Memory B cell (primary cell): ENCODE measurements around the gene F11R.
"Not testable (repeated sequence)": the region's sequence is repeated elsewhere in the genome, so short reads cannot be mapped to it uniquely, and the experiment has no call there.

Source experiments
- ATAC-seq: fragments of 150-1000 bp; cut with Tn5 transposase; 2 replicates; pipeline ENCODE4 v1.10.0; 2021; ENCODE audit warnings: low read depth, mild to moderate bottlenecking, moderate library complexity
- DNase-seq, 2 donors: peaks; one replicate each; pipeline ENCODE4 v3.0.0; 2022; ENCODE audit warnings: low spot score in 2 of 2
- H3K27ac Mint-ChIP-seq: one replicate; pipeline ENCODE4 v1.8.0; 2022; ENCODE audit warnings: mild to moderate bottlenecking, moderate library complexity, mixed read lengths
- H3K27me3 Mint-ChIP-seq: one replicate; pipeline ENCODE4 v1.8.0; 2022; ENCODE audit warnings: mixed read lengths
- H3K36me3 Mint-ChIP-seq: one replicate; pipeline ENCODE4 v1.8.0; 2022; ENCODE audit warnings: mild to moderate bottlenecking, mixed read lengths
- H3K4me1 Mint-ChIP-seq: one replicate; pipeline ENCODE4 v1.8.0; 2022; ENCODE audit warnings: mixed read lengths
- H3K4me3 Mint-ChIP-seq: one replicate; pipeline ENCODE4 v1.8.0; 2022; ENCODE audit warnings: mild to moderate bottlenecking, moderate library complexity, mixed read lengths
- H3K9me3 Mint-ChIP-seq: one replicate; pipeline ENCODE4 v1.8.0; 2022; ENCODE audit warnings: mixed read lengths

The F11R gene

GRCh38 chr1:161020509-161021164 lies at the start of gene F11R:
Gene F11R, minus strand, starts transcription at chr1:161021152. Its CDS starts 79 bp downstream, at chr1:161021073.
- Mint-ChIP-seq H3K27ac (peak within 1 kb of the TSS; percentile 88), H3K4me3 (peak within 1 kb of the TSS; percentile 89), H3K9me3 (peaks cover 1% of the 10 kb centered on the region), H3K27me3 (no peaks in the 10 kb centered on the region), H3K4me1 (peaks cover 28% of the 10 kb centered on the region), H3K36me3 (peaks cover 3% of the 10 kb centered on the region)
- DNase-seq (peak in 1 of 2 donors; percentile 49), ATAC-seq (peak; percentile 34)

GRCh38 chr1:161069731-161070270 lies 48.8 kb upstream of the F11R start, which contains the start of gene ARHGAP30:
Gene ARHGAP30, minus strand, starts transcription at chr1:161069891. Its CDS starts 267 bp downstream, at chr1:161069624.
- Mint-ChIP-seq H3K36me3 (peaks cover 13% of the 10 kb centered on the region), H3K4me1 (peaks cover 43% of the 10 kb centered on the region), H3K27ac (peak within 1 kb of the TSS; percentile 95)

GRCh38 chr1:161069241-161069640 lies 48.3 kb upstream of the F11R start:
- peak overlapping the region; percentile 98 for H3K4me3 Mint-ChIP-seq
- H3K4me1 Mint-ChIP-seq, result peaks cover 49% of the 10 kb centered on the region
- DNase-seq (no peak), ATAC-seq (no peak)
- no peaks in the 10 kb centered on the region for H3K9me3 Mint-ChIP-seq
- H3K36me3 Mint-ChIP-seq, result peaks cover 17% of the 10 kb centered on the region
- H3K27me3 Mint-ChIP-seq, result no peaks in the 10 kb centered on the region
- peak overlapping the region; percentile 95 for H3K27ac Mint-ChIP-seq

More at GRCh38 chr1:161069731-161070270, 48.8 kb upstream of the F11R start, which contains the start of gene ARHGAP30:
- Mint-ChIP-seq H3K9me3 (no peaks in the 10 kb centered on the region), H3K27me3 (no peaks in the 10 kb centered on the region), H3K4me3 (peak within 1 kb of the TSS; percentile 98)
- DNase-seq, result peak; percentile 67 to 80
- ATAC-seq, result peak; percentile 81

- Mint-ChIP-seq H3K36me3 (peaks cover 19% of the 10 kb centered on the region), H3K27me3 (no peaks in the 10 kb centered on the region), H3K4me3 (peak overlapping the region; percentile 98), H3K4me1 (peaks cover 54% of the 10 kb centered on the region), H3K9me3 (no peaks in the 10 kb centered on the region), H3K27ac (peak overlapping the region; percentile 95)
- peak; percentile 68 for ATAC-seq
- DNase-seq, result peak; percentile 63 to 71
These were observed 47.6 kb upstream of the F11R start for GRCh38 chr1:161068306-161069234.

GRCh38 chr1:161066694-161067093 lies 45.7 kb upstream of the F11R start:
- DNase-seq (no peak), ATAC-seq (no peak)
- H3K4me3 Mint-ChIP-seq, result peak overlapping the region; percentile 98
- H3K4me1 Mint-ChIP-seq, result peaks cover 58% of the 10 kb centered on the region
- H3K36me3 Mint-ChIP-seq, result peaks cover 25% of the 10 kb centered on the region
- H3K27me3 Mint-ChIP-seq, result no peaks in the 10 kb centered on the region
- no peaks in the 10 kb centered on the region for H3K9me3 Mint-ChIP-seq
- H3K27ac Mint-ChIP-seq, result peak overlapping the region; percentile 95

GRCh38 chr1:161065681-161066080 lies 44.7 kb upstream of the F11R start:
- not testable (repeated sequence) for H3K9me3 Mint-ChIP-seq, DNase-seq, ATAC-seq, H3K27ac Mint-ChIP-seq, H3K4me3 Mint-ChIP-seq, H3K27me3 Mint-ChIP-seq
- Mint-ChIP-seq H3K36me3 (peaks cover 27% of the 10 kb centered on the region), H3K4me1 (peaks cover 58% of the 10 kb centered on the region)

- peaks cover 30% of the 10 kb centered on the region for H3K36me3 Mint-ChIP-seq
- ATAC-seq, DNase-seq, H3K27me3 Mint-ChIP-seq, H3K9me3 Mint-ChIP-seq: not testable (repeated sequence)
- H3K4me1 Mint-ChIP-seq, result peaks cover 52% of the 10 kb centered on the region
- peak overlapping the region; percentile 68 for H3K27ac Mint-ChIP-seq
- peak overlapping the region; percentile 41 for H3K4me3 Mint-ChIP-seq
These were observed 43.0 kb upstream of the F11R start for GRCh38 chr1:161063936-161064335.

- H3K9me3 Mint-ChIP-seq, result no peaks in the 10 kb centered on the region
- H3K27ac Mint-ChIP-seq, result no peak overlapping the region
- peaks cover 35% of the 10 kb centered on the region for H3K4me1 Mint-ChIP-seq
- H3K27me3 Mint-ChIP-seq, result no peaks in the 10 kb centered on the region
- DNase-seq (no peak), ATAC-seq (no peak)
- peaks cover 26% of the 10 kb centered on the region for H3K36me3 Mint-ChIP-seq
- H3K4me3 Mint-ChIP-seq, result no peak overlapping the region
These were observed 40.5 kb upstream of the F11R start for GRCh38 chr1:161061419-161061818.

- Mint-ChIP-seq H3K27me3 (no peaks in the 10 kb centered on the region), H3K4me3 (no peak overlapping the region), H3K9me3 (no peaks in the 10 kb centered on the region), H3K36me3 (peaks cover 28% of the 10 kb centered on the region), H3K27ac (no peak overlapping the region), H3K4me1 (peaks cover 32% of the 10 kb centered on the region)
- no peak for ATAC-seq
- DNase-seq, result no peak
These were observed 38.3 kb upstream of the F11R start for GRCh38 chr1:161059293-161059692.

GRCh38 chr1:161054805-161055204 lies 33.9 kb upstream of the F11R start:
- Mint-ChIP-seq H3K9me3 (no peaks in the 10 kb centered on the region), H3K27ac (no peak overlapping the region), H3K27me3 (no peaks in the 10 kb centered on the region), H3K36me3 (peaks cover 35% of the 10 kb centered on the region), H3K4me3 (no peak overlapping the region), H3K4me1 (peaks cover 12% of the 10 kb centered on the region)
- no peak for DNase-seq
- ATAC-seq, result no peak

GRCh38 chr1:161054232-161054631 lies 33.3 kb upstream of the F11R start:
- Mint-ChIP-seq H3K27me3 (no peaks in the 10 kb centered on the region), H3K4me1 (peaks cover 10% of the 10 kb centered on the region), H3K36me3 (peaks cover 35% of the 10 kb centered on the region), H3K9me3 (no peaks in the 10 kb centered on the region), H3K27ac (no peak overlapping the region), H3K4me3 (no peak overlapping the region)
- DNase-seq (no peak), ATAC-seq (no peak)

- no peak overlapping the region for H3K4me3 Mint-ChIP-seq
- DNase-seq (no peak), ATAC-seq (no peak)
- no peaks in the 10 kb centered on the region for H3K27me3 Mint-ChIP-seq
- H3K27ac Mint-ChIP-seq, result peak overlapping the region; percentile 65
- peaks cover 19% of the 10 kb centered on the region for H3K4me1 Mint-ChIP-seq
- H3K36me3 Mint-ChIP-seq, result peaks cover 44% of the 10 kb centered on the region
- H3K9me3 Mint-ChIP-seq, result no peaks in the 10 kb centered on the region
These were observed 31.9 kb upstream of the F11R start for GRCh38 chr1:161052899-161053298.

- H3K27ac Mint-ChIP-seq, result no peak overlapping the region
- ATAC-seq (no peak), DNase-seq (no peak)
- no peak overlapping the region for H3K4me3 Mint-ChIP-seq
- peaks cover 38% of the 10 kb centered on the region for H3K36me3 Mint-ChIP-seq
- H3K4me1 Mint-ChIP-seq, result peaks cover 27% of the 10 kb centered on the region
- H3K9me3 Mint-ChIP-seq, result no peaks in the 10 kb centered on the region
- H3K27me3 Mint-ChIP-seq, result no peaks in the 10 kb centered on the region
These were observed 30.3 kb upstream of the F11R start for GRCh38 chr1:161051219-161051618.
